HUDEP-2 (cell line): ENCODE results near the gene CHST12.
"Not testable (repeated sequence)": the region's sequence is repeated elsewhere in the genome, so short reads cannot be mapped to it uniquely, and the experiment has no call there.

Experiments
- DNase-seq, 76 experiments: peaks; one replicate each; lab custom pipeline; 2025; ENCODE audit not compliant: unreplicated experiment in 76 of 76; lab: John Stamatoyannopoulos, UW

Gene CHST12

DNA sequence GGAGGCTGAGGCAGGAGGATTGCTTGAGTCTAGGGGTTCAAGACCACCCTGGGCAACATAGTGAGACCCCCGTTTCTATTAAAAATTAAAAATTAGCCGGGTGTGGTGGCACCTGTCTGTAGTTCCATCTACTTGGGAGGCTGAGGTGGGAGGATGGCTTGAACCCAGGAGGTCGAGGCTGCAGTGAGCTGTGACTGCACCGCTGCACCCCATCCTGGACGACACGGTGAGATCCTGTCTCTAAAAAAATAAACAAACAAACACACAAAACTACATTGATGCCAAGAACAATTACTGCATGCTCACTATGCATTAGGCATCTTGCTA is 761 bp upstream of the CHST12 start:
- DNase-seq: no peak

DNA sequence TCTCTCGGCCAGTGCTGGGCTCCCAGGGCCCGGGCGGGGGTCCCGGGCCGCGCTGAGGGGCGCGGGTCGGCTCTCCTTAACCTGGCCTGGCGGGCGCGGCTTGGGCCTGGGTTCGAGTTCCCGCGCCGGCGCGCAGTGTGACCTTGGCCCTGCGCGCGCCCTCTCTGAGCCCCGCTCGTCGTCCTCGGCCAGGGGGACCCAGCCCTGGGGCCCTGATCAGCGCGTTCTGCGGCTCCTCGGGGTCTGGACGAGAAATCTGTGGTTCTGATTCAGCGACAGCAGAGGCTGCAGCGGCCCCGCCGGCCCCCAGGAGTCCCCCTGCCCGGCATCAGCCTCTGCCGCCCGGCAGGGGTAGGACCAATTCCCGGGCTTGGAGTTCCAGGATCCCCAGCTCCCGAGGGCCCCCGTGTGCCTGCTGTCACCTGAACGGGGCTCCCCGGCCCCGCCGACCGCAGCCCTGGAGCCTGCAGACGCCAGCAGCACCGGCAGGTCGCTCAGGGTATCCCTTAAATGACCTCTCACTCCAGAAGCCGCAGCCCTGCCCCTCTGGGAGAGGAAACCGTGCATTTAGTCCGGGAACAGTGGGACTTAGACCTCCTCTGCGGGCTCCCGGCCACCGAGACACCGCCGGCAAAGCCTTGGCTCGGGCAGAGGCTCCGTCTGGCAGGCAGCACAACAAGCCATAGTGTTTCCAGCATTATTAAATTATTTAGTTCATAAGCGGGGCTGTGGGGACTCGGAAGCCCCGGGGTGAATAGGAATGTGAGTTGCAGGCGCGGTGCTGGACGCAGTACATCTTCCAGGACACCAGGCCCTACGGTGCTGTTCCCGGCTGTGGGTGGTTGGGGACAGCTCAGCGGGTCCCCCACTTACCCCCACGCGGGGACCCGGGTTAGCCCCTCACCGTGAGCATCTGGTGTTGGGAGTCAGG is 572 bp downstream of the CHST12 start:
- peak in 10 of 76 experiments; percentile 10 to 56 (median 34) for DNase-seq

DNA sequence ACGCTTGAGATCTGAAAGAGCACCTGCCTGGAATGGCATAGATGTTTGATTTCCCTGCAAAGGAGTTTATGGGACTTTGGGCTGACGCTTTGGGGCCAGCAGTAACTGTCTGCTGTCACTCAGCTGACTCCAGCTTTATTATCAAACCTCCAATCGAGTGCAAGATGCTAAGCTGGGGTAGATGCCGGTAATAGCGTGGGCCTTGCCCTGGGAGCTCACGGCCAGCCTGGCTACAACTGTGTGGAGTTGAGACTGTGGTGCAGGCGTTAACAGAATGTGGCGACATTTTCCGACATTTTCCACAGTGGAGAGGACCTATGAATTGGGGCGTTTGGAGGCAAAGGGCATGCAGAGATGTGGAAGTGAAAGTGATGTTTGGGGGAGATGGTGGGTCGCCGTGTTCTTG is 1.3 kb downstream of the CHST12 start:
- DNase-seq: peak in 41 of 76 experiments; percentile 9 to 50 (median 29)

DNA sequence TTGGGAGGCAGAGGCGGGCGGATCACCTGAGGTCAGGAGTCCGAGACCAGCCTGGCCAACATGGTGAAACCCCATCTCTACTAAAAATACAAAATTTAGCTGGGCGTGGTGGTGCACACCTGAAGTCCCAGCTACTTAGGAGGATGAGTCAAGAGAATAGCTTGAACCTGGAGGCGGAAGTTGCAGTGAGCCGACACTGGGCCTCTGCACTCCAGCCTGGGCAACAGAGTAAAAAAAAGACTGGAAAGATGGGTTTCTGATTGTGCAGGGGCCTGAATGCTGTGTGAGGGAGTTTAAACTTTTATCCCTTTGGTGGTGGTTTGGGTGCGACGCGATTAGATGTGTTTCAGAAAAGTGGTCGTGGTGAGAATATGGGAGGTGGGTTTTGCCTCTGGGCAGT is 1.8 kb downstream of the CHST12 start:
- peak in 2 of 76 experiments; percentile 46 to 50 for DNase-seq

DNA sequence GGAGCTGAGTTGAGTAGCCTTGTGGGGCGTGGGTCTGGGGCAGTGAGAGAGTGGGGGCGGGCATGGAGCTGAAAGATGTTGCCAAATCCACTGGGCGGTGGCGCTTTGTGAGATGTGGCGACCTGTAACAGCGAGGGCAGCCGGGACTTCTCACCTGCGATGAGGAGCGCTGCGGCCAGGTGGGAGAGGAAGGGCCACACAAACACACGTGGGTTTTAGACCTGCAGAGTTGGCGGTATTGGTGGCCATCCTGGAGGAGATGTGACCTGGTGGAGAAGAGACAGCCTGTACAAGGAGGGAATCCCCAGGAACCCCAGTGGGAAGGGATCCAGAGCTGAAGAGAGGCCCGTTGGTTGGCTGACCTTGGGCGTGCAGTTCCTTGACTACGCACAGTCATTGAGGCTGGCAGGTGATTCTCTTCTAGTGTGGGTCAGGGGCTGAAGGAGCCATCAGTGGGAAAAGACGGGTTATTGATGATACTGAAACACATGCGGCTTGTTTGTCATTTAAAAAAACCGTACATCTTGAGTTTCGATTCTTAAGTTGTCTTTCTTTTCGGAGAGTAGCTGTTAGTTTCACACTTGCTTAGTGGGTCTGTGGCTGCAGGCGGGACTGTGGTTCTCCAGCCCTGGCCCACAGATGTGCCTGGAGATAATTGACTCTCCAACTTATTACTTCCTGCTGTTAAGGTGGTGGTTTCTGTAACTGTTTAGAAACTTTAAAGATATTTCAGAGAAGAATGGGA is 2.4 kb downstream of the CHST12 start:
- DNase-seq: peak in 59 of 76 experiments; percentile 8 to 74 (median 47)

DNA sequence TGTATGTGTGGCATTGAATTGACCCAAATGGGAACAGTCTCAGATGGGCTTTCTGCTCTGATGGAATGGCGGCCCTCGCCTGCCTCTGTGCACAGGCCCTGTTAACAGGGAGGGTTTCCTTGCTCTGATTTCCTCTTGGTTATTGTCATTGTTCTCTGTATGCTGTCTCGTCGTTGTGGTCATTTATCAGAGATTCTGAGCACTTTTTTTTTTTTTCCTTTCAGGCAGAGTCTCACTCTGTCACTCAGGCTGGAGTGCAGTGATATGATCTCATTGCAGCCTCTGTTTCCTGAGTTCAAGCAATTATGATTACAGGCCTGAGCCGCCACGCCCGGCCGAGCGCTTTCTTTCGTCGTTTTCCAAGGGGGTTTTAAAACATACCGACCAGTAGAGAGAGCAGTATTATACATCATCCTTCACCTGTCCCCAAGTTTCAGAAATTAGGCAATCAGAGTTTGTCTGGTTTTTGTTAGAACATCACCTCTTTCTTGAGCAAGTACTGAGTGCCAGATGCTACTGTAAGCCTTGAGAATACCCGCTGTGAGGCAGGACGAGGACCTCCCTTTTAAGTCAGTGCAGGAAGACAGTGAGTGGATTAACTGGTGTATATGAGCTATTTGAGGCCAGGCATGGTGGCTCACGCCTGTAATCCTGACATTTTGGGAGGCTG is 6.5 kb downstream of the CHST12 start:
- peak in 25 of 76 experiments; percentile 11 to 46 (median 29) for DNase-seq

DNA sequence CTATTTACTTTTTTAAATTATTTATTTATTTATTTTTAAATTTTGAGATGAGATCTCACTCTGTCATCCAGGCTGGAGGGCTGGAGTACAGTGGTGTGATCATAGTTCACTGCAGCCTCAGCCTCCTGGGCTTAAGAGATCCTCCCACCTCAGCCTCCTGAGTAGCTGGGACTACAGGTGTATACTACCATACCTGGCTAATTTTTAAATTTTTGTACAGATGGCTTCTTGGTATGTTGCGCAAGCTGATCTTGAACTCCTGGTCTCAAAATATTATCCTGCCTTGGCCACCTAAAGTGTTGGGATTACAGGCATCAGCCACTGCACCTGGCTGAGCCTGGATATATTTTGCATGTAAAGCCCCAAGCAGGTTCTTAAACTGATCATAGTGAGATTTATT is 7.6 kb downstream of the CHST12 start:
- DNase-seq: no peak

DNA sequence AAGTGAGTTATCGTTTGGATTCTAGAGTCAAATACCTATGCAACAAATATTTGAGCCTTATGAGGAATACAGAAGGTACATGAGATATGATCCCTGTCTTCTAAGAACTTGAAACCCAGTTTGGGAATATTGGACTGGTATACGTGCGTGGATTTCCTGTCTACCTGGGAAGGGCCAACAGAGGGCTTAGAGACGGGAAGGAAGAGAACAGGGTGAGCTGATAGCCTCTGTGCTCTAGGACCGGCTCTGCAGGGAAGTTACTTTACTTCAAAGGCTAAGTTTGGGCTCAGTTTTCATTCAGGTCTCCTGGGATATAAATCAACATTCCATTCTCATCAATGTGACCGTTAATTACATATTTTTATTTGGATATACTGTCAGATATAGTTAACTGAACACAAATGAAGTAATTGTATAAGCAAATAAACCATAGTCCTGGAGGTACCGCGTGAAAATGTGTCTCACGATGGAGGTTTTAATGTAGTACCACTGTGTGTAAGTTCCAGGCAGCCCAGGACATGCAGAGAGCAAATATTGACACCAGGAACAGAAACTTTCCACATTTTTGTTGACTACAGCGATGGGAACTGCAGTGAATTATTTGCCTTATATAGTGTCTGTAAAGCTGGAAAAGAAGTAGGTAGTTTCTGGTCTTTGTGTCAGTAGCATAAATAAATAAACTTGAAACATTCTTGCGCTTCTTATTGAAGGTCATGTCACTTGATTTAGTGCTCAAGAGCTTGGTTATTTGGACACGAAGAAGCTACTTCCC is 8.6 kb downstream of the CHST12 start:
- DNase-seq: no peak

DNA sequence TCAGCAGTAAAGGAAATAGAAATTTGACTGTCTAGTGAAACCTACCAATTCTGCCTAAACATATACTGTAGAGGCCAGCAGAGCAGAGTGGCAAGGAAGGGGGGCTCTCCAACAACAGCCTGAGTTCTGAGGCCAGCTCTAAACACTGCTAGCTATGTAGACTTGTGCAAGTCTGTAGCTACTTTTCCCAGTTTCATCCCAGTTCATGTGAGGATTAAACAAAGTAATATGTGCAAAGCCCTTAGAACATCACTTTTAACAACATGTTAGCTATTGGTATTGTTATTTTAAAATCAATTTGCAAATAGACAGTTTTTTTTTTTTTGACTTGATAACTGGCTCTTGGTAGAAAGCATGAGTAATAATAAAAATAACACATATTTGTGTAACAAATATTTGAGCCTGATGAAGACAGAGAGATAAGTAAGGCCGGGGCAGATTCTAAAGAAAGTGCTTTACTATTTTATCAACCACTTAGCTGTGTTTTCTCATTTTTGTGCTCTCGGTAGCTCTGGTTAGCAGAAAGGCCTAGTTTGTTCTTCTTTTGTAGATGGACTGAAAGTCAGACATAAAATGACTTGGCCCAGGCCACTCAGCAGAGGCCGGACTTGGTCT is 9.3 kb downstream of the CHST12 start:
- DNase-seq: no peak

DNA sequence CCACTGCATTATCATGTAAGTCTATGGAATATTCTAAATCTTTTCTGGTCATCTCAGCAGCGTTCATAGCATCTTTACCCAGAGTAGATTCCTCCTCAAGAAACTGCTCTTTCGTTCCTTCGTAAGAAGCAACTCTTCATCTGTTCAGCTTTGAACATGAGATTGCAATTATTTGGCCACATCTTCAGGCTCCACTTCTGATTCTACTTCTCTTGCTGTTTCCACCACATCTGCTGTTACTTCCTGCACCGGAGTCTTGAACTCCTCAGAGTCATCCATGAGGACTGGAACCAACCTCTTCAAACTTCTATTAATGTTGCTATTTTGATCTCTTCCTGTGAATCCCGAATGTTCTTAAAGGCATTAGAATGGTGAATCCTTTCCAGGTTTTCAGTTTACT is 12.7 kb downstream of the CHST12 start:
- no peak for DNase-seq

DNA sequence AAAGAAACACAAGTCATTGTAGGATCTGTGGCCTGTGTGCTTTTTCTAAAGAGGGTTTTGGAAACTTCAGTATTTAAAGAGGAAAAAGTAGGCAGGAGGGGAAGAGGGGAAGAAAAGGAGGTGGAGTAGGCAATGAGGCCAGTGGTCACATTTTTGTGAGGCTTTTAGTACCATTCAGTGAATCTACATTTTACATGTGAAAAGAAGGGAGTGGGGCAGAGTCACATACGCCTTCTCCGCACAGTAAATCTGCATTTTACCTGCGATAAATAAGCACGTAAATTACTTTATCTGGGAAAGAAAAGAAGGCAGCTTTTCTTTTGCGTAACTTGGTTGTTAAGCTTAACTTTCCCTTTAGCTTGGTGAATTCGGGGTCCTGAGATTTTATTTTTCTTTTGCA is 13.2 kb downstream of the CHST12 start:
- no peak for DNase-seq

DNA sequence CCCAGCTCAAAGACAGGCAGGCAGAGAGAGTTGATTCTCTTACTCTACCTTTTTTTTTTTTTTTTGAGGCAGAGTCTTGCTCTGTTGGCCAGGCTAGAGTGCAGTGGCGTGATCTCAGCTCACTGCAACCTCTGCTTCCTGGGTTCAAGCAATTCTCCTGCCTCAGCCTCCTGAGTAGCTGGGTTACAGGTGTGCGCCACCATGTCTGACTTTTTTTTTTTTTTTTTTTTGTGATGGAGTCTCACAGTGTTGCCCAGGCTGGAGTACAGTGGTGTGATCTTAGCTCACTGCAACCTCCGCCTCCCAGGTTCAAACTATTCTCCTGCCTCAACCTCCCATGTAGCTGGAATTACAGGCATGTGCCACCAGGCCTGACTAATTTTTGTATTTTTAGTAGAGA is 13.8 kb downstream of the CHST12 start:
- not testable (repeated sequence) for DNase-seq

DNA sequence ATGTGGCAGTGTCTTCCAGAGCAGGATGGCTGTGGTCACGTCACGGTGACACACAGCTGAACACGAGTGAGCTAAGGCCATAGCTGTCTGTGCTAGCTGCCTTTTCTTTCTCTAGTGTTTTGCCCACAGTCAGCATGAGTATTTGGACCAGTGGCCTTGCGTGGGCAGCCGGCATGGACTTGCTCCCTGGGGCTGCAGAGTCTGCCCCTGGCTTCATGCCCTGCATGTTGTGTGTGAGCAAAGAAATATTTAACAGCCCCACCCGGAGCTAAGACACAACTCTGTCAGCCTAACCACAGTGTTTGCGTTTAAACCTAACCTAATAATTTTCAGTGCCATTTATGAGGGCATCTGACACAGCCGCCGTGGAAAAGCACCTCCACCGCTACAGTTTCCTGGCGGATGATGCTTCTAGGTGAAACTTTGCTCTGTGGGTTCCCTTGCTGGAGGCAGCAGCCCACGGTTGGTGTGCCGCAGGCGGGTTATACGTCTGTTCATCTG is 14.6 kb downstream of the CHST12 start:
- DNase-seq: no peak

DNA sequence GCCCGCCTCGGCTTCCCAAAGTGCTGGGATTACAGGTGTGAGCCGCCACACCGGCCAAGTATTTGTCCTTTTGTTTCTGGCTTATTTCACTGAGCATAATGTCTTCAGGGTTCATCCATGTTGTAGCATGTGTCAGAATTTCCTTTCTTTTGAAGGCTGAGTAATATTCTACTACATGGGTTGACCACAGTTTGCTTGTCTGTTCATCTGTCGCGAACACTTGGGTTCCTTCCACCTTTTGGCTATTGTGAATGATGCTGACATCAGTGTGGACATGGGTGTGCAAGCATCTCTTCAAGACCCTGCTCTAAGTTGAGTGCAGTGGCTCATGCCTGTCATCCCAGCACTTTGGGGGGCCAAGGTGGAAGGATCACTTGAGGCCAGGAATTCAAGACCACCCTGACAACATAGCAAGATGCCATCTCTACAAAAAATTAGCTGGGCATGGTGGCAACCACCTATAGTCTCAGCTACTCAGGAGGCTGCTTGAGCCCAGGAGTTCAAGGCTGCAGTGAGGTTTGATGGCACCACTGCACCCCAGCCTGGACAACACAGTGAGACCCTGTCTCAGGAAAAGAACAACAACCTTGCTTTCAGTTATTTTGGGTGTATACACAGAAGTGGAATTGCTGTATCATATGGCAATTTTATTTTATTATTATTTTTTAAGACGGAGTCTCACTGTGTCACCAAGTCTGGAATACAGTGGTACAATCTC is 17.0 kb downstream of the CHST12 start:
- no peak for DNase-seq

DNA sequence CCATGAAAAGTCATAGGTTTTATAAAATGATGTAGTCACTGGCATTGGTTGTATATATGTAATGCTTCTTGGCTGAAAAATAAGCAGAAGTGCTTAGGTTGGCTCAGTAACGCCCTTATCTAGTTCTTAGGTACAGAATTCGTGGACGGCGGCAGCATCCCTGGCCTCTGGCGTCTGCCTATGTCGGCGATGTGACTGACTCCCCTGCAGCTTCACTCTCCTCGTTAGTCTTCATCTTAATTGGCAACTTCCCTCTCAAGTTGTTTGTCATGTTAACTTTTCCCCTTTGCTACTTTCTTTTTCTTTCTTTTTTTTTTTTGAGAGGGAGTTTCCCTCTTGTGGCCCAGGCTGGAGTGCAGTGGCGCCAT is 18.5 kb downstream of the CHST12 start:
- DNase-seq: no peak

DNA sequence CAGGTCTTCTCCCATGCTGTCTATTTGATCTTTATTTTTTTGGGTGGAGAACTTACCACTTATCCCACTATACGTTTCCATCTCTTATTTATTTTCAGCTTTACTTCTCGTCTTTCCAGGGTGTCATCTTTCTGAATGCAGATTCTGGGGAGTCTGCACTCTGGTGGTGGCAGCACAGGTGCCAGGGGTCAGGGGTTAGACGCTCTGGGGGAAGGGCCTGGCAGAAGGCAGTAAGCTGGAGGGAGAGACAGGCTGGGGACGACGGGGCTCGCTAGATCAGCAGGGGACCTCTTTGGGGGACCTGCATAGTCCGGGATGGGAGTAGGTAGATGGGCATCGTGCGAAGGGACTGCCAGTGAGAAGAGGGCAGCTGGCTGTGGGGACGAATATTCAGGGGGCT is 22.3 kb downstream of the CHST12 start:
- DNase-seq: no peak

DNA sequence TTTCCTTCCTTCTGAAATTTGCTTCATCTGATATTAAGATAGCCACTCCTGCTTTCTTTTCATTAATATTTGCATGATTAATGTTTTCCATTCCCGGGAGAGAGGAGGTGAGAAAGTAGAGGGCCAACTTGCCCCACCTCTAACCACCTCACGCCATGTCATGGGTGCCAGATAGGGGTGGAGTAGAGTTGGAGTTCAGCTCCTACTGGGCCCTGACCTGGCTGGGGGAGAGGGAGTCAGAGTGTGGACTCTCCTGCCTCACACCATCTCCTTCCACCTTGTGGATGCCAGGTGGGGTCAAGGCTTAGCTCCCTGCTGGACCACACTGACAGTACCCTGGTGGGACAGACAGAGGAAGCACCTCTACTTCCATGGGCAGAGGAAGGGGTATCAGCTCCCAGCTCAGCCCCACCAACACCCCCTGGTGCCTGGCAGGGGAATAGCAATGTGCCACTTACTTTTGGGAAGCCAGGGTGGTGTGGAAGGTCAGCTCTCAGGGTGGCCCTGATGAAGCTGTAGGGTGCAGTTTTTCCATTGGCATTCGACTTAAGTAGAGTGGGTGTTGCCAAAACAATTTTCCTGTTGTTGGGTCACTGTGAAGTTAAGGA is 28.0 kb downstream of the CHST12 start:
- peak in 29 of 76 experiments; percentile 5 to 51 (median 25) for DNase-seq

DNA sequence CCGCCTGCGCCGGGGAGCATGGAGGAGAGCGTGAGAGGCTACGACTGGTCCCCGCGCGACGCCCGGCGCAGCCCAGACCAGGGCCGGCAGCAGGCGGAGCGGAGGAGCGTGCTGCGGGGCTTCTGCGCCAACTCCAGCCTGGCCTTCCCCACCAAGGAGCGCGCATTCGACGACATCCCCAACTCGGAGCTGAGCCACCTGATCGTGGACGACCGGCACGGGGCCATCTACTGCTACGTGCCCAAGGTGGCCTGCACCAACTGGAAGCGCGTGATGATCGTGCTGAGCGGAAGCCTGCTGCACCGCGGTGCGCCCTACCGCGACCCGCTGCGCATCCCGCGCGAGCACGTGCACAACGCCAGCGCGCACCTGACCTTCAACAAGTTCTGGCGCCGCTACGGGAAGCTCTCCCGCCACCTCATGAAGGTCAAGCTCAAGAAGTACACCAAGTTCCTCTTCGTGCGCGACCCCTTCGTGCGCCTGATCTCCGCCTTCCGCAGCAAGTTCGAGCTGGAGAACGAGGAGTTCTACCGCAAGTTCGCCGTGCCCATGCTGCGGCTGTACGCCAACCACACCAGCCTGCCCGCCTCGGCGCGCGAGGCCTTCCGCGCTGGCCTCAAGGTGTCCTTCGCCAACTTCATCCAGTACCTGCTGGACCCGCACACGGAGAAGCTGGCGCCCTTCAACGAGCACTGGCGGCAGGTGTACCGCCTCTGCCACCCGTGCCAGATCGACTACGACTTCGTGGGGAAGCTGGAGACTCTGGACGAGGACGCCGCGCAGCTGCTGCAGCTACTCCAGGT is 29.7 kb downstream of the CHST12 start:
- DNase-seq: no peak
